Esophagus squamous epithelium (tissue), 4 donors: ENCODE measurements around the gene MAT1A.

Experiments used
- POLR2A ChIP-seq, 4 donors: fragments of 450-650 bp; IDR thresholded peaks; one replicate each; pipeline ENCODE4 v1.6.1; 2017; ENCODE audit warnings: antibody characterized with exemption in 4 of 4, mild to moderate bottlenecking in 4 of 4, moderate library complexity in 3 of 4
- TF ChIP-seq, protein P1 (sequence below), 6 experiments: fragments of 450-650 bp in 4 of 6; fragments of 200-600 bp in 2 of 6; sonication (generic) in 2 of 6; IDR thresholded peaks; one replicate each; pipeline ENCODE4 v1.5.1; 2016 to 2019; ENCODE audit warnings: antibody characterized with exemption in 6 of 6, mild to moderate bottlenecking in 4 of 6, moderate library complexity in 4 of 6

DNA sequence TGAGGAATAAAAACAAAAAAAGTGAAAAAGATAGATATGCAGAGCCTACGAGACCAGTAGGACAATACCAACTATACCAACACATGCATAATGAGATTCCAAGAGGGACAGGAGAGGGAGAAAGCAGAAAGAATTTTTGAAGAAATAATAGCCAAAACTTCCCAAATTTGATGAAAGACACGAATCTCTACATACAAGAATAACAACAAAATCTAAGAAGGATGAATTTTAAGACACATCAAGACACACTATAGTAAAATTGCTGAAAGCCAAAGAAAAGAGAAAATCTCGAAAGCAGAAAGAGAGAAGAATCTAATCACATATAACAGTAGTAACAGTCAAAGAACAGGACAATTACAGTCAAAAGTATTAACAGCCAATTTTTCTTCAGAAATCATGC, 7.5 kb upstream of the MAT1A start:
- TF ChIP-seq, protein P1, sequence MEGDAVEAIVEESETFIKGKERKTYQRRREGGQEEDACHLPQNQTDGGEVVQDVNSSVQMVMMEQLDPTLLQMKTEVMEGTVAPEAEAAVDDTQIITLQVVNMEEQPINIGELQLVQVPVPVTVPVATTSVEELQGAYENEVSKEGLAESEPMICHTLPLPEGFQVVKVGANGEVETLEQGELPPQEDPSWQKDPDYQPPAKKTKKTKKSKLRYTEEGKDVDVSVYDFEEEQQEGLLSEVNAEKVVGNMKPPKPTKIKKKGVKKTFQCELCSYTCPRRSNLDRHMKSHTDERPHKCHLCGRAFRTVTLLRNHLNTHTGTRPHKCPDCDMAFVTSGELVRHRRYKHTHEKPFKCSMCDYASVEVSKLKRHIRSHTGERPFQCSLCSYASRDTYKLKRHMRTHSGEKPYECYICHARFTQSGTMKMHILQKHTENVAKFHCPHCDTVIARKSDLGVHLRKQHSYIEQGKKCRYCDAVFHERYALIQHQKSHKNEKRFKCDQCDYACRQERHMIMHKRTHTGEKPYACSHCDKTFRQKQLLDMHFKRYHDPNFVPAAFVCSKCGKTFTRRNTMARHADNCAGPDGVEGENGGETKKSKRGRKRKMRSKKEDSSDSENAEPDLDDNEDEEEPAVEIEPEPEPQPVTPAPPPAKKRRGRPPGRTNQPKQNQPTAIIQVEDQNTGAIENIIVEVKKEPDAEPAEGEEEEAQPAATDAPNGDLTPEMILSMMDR (IDR thresholded peaks at IDR 0.05): no peak
- TF ChIP-seq POLR2A (IDR thresholded peaks at IDR 0.05): no peak
